GM19099 (cell line): ENCODE measurements around the gene KDM1B.

Source experiments
- POLR2A ChIP-seq: IDR thresholded peaks from 3 replicates; pipeline ENCODE4 v1.6.1; 2011; ENCODE audit warnings: low read depth; ENCODE audit not compliant: insufficient read length; ENCODE audit errors: extremely low read depth

The KDM1B gene

GRCh38 chr6:18166312-18167036 lies 11.3 kb downstream of the KDM1B start:
- TF ChIP-seq POLR2A = no peak

- TF ChIP-seq POLR2A = no peak
Measured at GRCh38 chr6:18168264-18168663, 13.0 kb downstream of the KDM1B start.

GRCh38 chr6:18171871-18172270 lies 16.6 kb downstream of the KDM1B start:
- TF ChIP-seq POLR2A = no peak

- TF ChIP-seq POLR2A = no peak
Measured at GRCh38 chr6:18177286-18177965, 22.2 kb downstream of the KDM1B start.

GRCh38 chr6:18178960-18179615 lies 23.9 kb downstream of the KDM1B start:
- no peak for TF ChIP-seq POLR2A

GRCh38 chr6:18179770-18180356 lies 24.6 kb downstream of the KDM1B start:
- TF ChIP-seq POLR2A = no peak

GRCh38 chr6:18182568-18182967 lies 27.3 kb downstream of the KDM1B start:
- no peak for TF ChIP-seq POLR2A

- TF ChIP-seq POLR2A = no peak
Measured at GRCh38 chr6:18183766-18184165, 28.5 kb downstream of the KDM1B start.

GRCh38 chr6:18185624-18186023 lies 30.4 kb downstream of the KDM1B start:
- TF ChIP-seq POLR2A = no peak

- no peak for TF ChIP-seq POLR2A
Measured at GRCh38 chr6:18186033-18186432, 30.8 kb downstream of the KDM1B start.

- TF ChIP-seq POLR2A = no peak
Measured at GRCh38 chr6:18186540-18187250, 31.5 kb downstream of the KDM1B start.

- no peak for TF ChIP-seq POLR2A
Measured at GRCh38 chr6:18187701-18188100, 32.5 kb downstream of the KDM1B start.

- no peak for TF ChIP-seq POLR2A
Measured at GRCh38 chr6:18189196-18189595, 34.0 kb downstream of the KDM1B start.

GRCh38 chr6:18192026-18192425 lies 36.8 kb downstream of the KDM1B start:
- no peak for TF ChIP-seq POLR2A

GRCh38 chr6:18203786-18204185 lies 48.6 kb downstream of the KDM1B start:
- TF ChIP-seq POLR2A = no peak

- no peak for TF ChIP-seq POLR2A
Measured at GRCh38 chr6:18204691-18205090, 49.5 kb downstream of the KDM1B start.

- TF ChIP-seq POLR2A = no peak
Measured at GRCh38 chr6:18206591-18206990, 51.4 kb downstream of the KDM1B start.
